NCI-H2081 treated with DMSO at 0.1 percent for 48 hours (cell line): ENCODE results near the gene BACH2.
"Not testable (repeated sequence)": the region's sequence is repeated elsewhere in the genome, so short reads cannot be mapped to it uniquely, and the experiment has no call there.

Source experiments
- DNase-seq: peaks from one replicate; lab custom pipeline; 2025; lab: John Stamatoyannopoulos, UW

Gene BACH2

DNA sequence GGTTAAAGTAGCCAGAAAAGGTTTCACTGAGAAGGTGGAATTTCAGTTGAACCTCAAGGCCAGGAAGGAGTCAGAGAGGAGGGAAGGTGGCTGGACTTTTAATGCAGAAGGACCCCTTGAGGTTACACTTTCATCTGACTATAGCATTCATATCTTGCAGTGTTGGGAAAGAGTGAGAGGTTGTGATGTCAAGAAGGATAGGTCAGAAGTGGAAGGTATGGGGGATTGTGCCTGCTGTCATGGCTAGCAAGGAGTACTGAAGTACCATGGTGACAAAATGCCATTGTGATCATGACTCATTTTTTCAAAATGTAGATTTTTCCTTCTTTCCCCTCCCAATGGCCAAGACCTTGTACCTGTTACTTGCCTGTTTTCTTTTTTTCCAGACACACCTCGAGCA, 5.2 kb upstream of the BACH2 start:
- DNase-seq = no peak

DNA sequence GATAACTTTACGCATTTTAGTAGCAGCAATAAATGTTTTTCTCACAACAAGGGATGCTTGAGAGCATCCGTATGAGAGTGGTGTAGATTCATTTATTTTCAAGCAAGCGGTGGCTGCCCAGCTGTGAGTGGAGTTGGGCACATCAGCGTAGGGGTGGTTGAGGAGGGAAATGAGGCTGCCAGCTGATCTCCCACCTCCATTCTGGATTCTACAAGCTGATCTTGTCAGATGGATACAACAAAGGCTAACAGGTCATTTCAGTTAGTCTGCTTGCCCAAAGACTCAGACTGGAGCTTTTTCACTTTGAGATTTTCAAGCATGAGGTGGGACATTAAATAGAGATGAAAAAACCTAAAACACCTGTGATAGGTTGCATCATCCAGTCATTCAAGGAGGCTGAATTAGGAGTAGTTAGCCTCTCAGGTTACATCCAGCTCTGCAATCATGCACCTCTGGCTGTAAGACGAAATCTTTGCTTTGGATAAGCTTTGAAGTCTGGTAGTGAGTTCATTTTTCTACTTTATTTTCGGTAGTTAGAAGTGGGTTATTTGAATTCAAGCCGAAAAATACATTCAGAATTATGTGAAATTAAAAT, 1.9 kb upstream of the BACH2 start:
- DNase-seq = no peak

DNA sequence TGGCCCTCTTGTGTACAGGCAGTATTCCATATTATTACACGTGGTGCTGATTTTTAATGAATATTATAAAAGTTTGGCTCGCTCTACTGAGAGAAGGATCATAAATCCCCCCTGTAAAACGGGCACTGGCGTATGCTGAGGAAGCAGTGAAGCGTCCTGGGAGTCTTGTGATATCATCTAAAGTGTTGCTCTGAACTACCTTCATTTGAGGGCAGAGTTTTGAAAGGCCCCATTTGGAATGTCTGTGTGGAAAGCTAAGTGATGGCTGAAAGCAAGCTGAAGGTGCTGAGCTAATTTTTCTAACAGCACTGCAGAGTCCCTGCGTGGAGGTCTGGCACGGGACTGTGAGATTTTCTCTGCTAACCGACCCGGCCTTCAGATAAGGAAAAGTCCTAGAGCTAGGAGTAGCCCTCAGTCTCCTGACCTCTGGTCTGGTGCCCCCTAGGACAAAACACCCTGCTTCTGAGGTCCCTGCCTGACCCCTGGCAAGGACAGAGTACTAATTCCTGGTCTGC, 1.3 kb upstream of the BACH2 start:
- no peak for DNase-seq

DNA sequence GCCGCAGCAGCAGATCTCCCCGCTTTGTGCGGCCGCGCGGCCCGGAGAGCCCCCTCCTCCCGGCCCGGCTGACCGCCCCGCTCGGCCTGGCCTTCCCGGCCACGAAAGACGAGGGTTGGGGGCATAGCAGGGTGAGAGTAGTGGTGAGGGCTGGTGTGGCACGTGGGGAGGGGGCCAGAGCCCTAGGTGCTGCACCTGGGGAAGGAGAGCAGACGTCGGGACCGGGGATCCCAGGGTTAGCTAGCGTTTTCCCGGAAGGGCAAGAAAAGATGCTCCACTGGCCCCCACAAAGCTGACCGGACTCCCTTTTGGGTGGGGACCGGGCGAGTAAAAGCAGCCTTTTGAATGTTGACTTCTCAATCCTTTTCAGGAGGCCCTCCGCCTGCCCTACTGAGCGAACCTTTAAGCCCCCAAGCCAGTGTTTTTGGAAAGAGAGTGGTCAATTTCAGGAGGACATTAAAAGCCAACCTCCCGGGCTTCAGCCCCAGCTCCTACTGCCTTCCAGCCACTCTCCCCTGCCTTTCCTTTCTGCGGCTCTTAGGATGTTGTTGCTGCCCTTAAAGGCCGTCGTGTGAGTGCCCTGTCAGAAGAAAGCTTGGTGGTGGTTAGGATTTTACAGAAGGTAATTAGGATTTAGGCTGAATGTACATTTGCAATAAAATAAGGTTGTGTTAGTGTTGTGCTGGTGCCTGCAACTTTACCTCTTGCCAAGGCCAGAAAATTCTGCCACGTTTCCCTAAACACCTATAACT, 648 bp upstream of the BACH2 start:
- no peak for DNase-seq

DNA sequence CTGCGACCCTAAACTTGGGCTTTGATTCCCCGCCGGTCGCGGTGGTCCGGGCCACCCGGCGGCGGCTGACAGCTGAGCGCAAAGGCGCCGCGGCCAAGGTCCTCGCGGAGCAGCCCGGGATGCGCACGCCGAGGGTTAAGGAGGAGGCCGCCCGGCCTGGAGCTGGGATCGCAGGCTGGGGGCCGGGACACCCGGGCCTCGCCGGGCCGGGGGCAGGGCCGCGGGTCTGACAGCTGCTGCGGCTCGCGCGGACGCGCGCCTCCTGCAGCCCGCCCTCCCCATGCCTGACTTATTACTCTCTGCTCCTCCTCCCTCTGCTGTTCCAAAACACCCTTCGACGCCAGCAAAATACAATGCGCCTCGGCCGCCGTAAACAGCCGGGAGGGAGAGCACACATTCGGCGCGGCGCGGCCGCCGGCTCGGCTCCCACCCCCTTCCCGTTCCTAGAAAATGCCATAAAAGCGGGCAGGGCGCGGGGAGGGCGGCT, 746 bp downstream of the BACH2 start:
- DNase-seq = no peak

DNA sequence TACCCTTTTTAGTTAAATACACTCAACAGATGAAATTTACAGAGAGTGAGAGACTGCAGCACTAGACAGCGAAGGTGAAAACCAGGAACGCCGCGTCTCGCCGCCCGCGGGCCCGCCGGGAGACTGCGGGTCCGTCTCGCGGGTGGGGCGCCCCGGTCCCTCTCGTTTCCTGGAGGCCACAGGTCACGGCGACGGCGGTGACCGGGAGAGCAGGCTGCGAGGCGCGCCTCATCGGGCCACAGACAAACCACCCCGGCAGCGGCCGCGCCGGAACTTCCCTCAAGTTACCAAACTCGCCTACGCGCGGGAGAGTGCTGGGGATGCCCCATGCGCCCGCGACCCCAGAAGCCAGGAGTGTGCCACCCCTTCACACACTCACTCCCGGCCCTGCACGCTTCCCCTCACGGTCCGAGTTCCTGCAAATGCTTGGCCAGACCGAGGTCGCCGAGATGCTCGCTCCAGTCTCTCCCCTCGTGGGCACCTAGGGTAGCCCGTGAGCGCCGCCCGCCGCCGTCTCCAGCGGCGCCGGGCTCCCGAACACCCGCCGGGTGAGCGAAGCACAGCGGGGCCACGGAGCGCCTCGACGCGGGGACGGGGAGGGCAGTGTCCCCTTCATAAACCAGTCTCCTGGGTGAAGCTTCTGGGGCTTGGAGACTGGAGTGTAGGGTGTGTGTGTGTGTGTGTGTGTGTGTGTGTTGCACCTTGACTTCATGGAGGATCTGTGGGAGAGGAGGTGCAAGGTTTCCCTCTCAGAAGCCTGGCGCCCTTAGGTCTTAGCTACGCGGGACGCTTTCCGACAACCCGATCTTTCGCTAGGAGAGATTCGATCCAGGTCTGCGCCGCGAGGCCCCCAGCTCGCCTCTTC, 1.4 kb downstream of the BACH2 start:
- DNase-seq = no peak

DNA sequence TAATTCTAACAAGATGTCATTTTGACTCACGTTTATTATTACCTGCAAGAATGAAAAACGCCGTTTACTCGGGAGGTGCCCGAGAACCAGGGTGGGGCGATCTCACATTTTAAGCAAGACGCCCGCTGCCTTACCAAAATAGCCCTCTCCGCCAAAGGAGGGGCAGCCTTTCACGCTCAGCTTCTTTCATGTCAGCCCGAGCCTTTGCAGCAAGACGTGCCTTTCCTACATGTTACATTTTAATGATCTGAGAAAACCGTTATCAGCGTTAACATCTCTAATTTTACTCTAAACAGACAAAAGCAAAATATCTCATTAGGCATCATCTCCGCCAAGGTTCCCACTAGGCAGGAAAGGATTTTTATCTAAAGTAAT, 2.0 kb downstream of the BACH2 start:
- no peak for DNase-seq

DNA sequence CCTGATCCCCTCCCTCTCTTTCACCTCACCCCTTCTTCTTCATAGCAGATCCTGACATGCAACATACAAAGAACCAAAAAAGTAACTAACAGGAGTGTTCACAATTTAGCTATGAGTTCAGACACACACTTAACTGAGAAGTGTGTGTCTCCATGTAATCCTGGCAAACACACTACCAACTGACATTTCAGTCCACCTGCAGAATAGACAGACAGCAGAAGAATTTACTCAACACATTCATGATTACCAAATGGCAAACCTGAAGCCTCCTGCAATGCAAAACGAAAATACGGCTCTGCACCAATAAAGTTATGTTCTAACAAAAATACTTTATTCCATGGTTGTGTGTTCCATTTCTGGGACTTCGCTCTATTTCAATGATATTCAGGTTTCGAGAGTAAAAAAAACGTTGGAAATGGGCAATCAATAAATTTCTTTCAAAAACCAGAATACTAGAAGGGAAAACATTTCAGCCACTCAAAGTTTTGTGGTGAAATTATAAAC, 2.6 kb downstream of the BACH2 start:
- DNase-seq = no peak

DNA sequence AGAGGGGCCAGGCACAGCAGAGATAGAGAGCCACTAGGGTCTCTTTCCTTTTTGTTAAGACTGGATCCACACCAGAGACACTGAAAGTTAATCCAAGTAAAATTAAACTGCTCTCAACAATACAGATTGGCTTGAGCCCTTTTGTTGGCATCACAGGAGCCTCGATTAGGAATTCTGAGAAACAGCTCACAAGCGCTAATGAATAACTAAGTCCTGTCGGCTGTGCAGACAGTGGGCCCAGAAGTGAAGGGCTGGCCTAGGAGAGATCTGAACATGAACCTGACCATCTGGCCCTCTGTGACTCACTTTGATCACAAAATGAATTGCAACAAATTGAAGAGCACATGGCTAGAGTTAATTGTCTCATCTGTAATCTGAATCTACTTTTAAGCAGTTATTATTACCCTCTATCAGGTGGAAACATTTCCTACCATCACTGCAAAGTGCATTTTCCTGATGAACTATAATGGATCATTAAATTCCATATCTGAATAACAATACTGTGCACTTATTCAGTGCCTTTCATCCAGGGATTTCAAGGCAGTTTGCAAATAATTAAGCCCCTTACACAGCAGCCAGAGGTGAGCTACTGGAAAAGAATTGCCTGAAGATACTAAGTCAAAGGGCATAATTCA, 3.2 kb downstream of the BACH2 start:
- DNase-seq = no peak

DNA sequence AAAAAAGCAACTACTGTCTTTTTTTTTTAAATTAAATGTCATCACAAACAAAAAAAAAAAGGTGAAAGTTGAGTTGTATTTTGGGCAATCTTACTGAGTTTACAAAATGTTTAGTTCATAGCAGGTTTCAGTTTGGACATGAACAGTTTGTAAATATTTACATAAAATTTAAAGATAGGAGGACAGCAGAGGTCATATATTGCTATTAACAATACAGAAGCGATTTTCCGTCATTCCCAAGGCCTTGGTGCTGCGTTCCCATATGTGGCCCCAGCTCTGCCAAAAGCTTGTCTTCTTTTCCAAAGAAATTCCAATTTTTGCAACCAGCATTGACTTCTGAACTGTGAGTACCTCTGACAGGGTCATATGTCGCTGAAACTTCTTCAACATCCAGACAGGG, 5.1 kb downstream of the BACH2 start:
- no peak for DNase-seq

DNA sequence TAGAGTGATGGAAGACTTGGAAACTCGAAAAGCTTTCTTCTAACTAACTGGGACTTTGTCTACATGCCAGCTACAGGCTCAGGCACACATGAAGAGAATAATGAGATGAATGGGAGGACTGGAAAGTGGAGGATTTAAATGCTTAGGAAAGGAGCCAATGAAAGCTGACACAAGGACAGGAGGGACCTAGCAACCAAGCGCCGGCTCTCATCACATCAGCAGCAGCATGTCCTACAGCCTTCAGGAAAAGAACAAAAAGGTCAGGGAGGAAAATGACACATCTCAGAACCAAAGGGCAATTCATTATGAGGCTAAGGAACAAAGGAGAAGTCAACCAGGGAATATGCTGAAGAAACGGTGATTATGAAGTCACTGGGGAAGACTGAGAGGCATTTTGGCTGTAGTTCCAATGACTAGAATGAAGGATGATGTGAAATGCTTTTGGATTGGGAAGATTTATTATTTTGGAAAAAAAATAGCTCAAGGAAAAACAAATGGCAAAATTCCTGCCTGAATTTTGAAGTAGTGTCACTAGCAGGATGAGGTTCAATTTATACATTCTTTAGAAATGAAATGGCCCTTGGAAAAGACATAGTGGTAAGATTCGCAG, 5.7 kb downstream of the BACH2 start:
- no peak for DNase-seq

DNA sequence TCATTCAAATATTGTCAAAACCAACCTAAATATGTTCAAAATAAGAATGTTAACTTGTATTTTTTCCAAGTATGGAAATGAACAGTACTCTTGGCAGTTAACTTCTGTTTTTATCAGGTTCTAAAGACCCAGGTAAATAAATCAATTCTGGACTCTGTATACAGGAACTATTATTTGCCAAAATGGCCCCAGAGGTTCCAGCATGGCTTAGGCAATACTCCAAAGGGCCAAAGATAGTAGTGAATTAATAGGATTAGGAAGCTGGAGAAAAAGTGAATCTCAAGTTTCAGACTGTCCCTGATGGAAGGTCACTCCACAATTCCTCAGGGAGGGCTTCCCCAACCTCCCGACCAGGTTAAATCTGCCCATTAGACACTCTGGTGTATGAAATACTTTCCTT, 6.7 kb downstream of the BACH2 start:
- DNase-seq = no peak

DNA sequence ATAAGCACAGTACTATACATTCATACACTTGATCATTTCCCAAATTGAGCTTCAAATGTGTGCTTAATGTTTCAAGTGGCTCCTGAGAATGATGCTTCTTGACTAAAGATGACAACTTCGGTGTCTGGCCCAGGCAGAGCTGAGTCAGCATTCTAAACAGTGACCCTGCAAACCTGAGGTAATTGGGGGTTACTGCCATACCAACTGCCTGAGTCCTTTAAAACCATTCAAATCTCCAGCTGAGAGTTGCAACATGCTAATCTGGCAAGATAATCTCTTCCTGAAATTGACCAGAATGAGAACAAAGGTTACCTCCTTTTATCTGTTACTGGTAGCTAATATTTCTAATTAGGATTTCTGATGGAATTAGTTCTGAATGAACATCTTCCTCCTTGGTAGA, 8.2 kb downstream of the BACH2 start:
- no peak for DNase-seq

DNA sequence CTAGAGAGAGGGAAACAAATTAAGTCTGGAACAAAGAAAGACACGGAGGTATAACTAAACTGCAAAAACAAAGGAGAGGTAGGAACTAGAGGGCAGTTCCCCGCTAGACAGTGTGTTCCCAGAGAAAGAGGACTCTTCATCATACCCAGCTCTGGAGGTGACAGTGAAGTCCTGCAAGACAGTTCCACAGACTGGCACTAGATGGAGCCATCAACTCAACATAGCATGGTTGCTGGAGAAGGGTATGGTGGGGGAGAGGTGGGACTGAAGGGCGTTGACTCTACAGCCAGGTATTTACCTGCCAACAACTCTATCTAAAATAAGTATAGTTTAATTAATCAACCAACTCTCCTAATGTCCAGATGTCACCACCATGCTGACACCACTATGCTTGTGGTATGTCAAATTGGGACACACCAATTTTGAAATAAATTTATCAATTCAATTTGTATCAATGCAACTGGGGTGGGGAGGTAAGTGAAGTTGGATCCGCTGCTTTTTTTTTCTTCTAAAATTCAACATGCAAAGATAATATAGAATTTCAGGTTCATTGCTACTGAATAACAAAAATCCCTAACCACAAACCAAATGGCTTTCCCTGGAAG, 9.7 kb downstream of the BACH2 start:
- no peak for DNase-seq

DNA sequence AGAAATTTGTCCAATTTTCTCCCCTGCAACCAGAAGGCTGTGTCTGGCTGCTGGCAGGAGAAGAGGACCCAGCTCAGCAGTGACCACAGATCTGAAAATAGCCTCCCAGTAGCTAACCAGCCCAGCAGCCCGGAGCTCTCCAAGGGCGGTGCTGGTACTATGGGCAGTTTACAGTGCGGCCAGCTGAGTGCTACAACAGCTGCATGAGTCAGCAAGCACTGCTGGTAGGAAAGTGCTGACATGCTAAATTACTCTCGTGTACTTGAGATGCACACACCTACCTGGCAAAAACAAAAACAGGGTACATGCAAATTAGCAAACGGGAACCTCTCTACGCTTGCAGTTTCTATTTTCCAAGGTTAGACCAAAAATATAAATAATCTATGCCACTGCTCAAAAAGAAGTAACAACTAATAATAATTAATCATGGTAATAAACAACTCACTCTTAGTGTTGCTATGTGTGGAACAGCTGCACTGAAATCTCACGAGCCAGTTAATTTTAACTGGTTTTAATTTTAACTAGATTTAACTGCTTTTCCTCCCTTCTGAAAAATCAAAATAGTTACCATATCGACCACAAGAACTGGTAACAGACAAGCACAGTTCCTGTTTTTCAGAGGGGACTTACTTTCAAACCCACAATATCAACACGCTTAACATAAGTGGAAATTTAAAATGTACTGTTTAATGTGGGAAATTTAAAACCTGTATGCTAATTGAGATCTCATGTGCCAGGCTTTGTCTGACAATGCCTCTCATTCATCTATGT, 10.8 kb downstream of the BACH2 start:
- DNase-seq = no peak

DNA sequence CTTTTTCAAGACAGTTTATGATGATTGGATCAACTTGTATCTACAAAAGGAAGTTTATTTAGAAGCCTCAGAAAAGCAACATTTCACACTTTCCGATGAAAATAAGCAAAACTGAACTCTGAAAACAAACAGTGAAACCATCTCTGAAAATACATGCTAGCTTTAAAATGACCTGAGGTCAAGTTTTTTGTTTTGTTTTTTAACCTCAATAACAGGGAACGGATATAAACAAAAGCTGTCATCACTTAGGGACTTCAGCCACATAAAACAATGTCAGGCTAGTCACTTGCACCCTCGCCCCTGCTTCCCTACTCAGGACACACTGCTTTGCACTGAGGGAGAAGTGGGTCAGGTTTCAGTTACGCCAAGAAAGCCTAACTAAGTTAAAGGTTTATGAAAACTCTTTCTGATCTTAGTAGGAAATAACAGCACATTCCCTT, 11.6 kb downstream of the BACH2 start:
- DNase-seq = no peak

DNA sequence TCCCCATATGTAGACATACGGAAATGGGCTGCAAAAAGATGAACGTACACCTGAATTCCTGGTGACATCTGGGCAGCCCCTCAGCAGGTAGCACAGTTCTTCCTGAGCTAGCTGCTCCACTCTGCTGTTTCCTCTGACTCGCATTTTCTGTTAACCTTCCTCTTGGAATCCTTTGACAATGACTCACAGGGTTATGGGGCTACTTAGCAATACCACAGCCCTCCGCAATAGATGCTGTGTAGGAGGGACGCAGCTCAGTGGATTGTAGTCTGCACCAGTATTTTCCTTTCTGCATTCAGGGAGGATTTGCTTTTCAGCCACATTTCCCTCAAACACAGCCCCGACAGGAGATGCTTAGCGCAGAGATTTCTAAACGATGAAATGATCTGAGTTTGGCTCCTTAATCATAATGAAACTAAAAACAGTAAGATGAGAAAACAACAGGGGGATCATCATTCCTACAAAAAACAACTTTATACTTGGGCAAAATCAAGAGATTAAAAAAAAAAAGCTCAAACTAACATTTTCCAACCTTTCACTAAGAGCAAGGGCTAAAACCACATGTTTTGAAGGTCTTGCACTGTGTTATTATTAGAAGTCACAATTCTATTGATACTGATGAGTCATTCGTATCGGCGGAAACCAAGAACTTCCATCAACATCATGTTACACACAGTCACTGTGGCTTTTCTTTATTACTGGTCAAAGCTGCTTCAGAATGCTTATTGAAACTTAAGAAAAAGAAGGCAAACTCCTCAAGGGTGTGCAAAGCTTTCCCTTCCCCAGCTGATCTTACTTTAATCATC, 12.2 kb downstream of the BACH2 start:
- no peak for DNase-seq

DNA sequence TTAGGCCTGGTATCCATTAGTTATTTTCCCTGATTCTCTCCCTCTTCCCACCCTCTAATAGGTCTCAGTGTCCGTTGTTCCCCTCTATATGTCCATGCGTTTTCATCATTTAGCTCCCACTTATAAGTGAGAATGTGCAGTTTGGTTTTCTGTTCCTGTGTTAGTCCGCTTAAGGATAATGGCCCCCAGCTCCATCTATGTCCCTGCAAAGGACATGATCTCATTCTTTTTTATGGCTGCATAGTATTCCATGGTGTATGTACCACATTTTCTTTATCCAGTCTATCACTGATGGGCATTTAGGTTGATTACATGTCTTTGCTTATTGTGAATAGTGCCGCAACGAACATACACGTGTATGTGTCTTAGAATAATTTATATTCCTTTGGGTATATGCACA, 14.4 kb downstream of the BACH2 start:
- DNase-seq = not testable (repeated sequence)

DNA sequence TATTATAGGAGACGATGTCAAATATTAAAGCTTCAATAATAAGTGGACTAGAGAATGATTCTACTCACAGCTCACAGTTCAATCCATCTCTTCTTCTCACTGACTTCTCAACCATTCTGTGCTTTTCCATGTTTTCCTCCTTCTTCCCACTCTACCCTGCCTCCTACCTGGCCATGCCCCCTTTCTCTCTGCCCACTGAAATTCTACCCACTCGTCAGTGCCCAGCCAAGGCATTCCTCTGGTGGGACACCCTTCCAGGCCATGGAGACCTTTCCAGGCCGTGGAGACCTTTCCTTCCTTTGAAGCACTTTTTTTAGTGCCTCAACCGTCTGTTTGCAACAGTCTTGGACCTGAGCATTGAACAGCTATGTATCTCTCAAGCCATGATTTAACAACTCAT, 18.5 kb downstream of the BACH2 start:
- DNase-seq = no peak
